Measurements from ENCODE around the gene AKAP5.
"Not testable (repeated sequence)": the region's sequence is repeated elsewhere in the genome, so short reads cannot be mapped to it uniquely, and the experiment has no call there.

Gene AKAP5

GRCh38 chr14:64515053-64515452 is 49.8 kb downstream of the AKAP5 start:
- Histone ChIP-seq H3K9ac (ENCODE audit: low read depth, low read length) (no peak overlapping the region), H3K4me3 (ENCODE audit: low read depth, low read length) (no peak overlapping the region), H3K27me3 (ENCODE audit: control insufficient read depth, insufficient read depth, low read length) (no peaks in the 10 kb centered on the region), H3K27ac (ENCODE audit: low read depth, low read length) (no peak overlapping the region), H3K36me3 (ENCODE audit: control insufficient read depth, insufficient read depth, low read length) (0 out of 2 replicates have a peak, but pooled peaks cover 5% of the 10 kb centered on the region), H3K9me3 (ENCODE audit: control insufficient read depth, insufficient read depth, low read length) (no peaks in the 10 kb centered on the region), H3K4me1 (ENCODE audit: control insufficient read depth, insufficient read depth, low read length) (peaks cover 5% of the 10 kb centered on the region)

- Histone ChIP-seq H3K4me3 (ENCODE audit: low read depth, low read length) (no peak overlapping the region), H3K27ac (ENCODE audit: low read depth, low read length) (no peak overlapping the region), H3K36me3 (ENCODE audit: control insufficient read depth, insufficient read depth, low read length) (peaks cover 14% of the 10 kb centered on the region), H3K9me3 (ENCODE audit: control insufficient read depth, insufficient read depth, low read length) (no peaks in the 10 kb centered on the region), H3K9ac (ENCODE audit: low read depth, low read length) (no peak overlapping the region), H3K4me1 (ENCODE audit: control insufficient read depth, insufficient read depth, low read length) (no peaks in the 10 kb centered on the region), H3K27me3 (ENCODE audit: control insufficient read depth, insufficient read depth, low read length) (no peaks in the 10 kb centered on the region)
Measured at GRCh38 chr14:64516969-64517368, 51.7 kb downstream of the AKAP5 start.

GRCh38 chr14:64517667-64518066 is 52.4 kb downstream of the AKAP5 start:
- peaks cover 20% of the 10 kb centered on the region for H3K36me3 ChIP-seq (ENCODE audit: control insufficient read depth, insufficient read depth, low read length)
- H3K4me3 ChIP-seq (ENCODE audit: low read depth, low read length); H3K27me3 ChIP-seq (ENCODE audit: control insufficient read depth, insufficient read depth, low read length); H3K9me3 ChIP-seq (ENCODE audit: control insufficient read depth, insufficient read depth, low read length); H3K4me1 ChIP-seq (ENCODE audit: control insufficient read depth, insufficient read depth, low read length); H3K9ac ChIP-seq (ENCODE audit: low read depth, low read length); H3K27ac ChIP-seq (ENCODE audit: low read depth, low read length): not testable (repeated sequence)

- Histone ChIP-seq H3K9me3 (ENCODE audit: control insufficient read depth, insufficient read depth, low read length) (no peaks in the 10 kb centered on the region), H3K36me3 (ENCODE audit: control insufficient read depth, insufficient read depth, low read length) (peaks cover 22% of the 10 kb centered on the region), H3K4me3 (ENCODE audit: low read depth, low read length) (no peak overlapping the region), H3K4me1 (ENCODE audit: control insufficient read depth, insufficient read depth, low read length) (no peaks in the 10 kb centered on the region), H3K27ac (ENCODE audit: low read depth, low read length) (no peak overlapping the region), H3K9ac (ENCODE audit: low read depth, low read length) (no peak overlapping the region), H3K27me3 (ENCODE audit: control insufficient read depth, insufficient read depth, low read length) (no peaks in the 10 kb centered on the region)
Measured at GRCh38 chr14:64518229-64518628, 52.9 kb downstream of the AKAP5 start.

DNA sequence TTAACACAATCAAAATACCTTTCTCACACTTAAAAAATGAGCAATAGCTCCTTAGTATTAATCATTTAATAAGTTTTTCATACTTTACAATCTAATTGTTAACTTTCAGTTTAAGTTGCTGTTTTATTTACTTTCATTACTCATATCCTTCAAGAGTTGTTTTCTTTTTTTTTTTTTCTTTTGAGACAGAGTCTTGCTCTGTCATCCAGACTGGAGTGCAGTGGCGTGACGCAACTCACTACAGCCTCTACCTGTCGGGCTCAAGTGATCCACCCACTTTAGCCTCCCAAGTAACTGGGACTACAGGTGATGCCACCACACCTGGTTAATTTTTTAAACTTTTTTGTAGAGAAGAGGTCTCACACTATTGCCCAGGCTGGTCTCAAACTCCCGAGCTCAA is 55.4 kb downstream of the AKAP5 start:
- H3K27me3 ChIP-seq (ENCODE audit: control insufficient read depth, insufficient read depth, low read length): no peaks in the 10 kb centered on the region
- no peak overlapping the region for H3K4me3 ChIP-seq (ENCODE audit: low read depth, low read length)
- H3K9ac ChIP-seq (ENCODE audit: low read depth, low read length): no peak overlapping the region
- no peak overlapping the region for H3K27ac ChIP-seq (ENCODE audit: low read depth, low read length)
- H3K9me3 ChIP-seq (ENCODE audit: control insufficient read depth, insufficient read depth, low read length): no peaks in the 10 kb centered on the region
- no peaks in the 10 kb centered on the region for H3K4me1 ChIP-seq (ENCODE audit: control insufficient read depth, insufficient read depth, low read length)
- H3K36me3 ChIP-seq (ENCODE audit: control insufficient read depth, insufficient read depth, low read length): peaks cover 29% of the 10 kb centered on the region

- no peaks in the 10 kb centered on the region for H3K4me1 ChIP-seq (ENCODE audit: control insufficient read depth, insufficient read depth, low read length)
- no peak overlapping the region for H3K27ac ChIP-seq (ENCODE audit: low read depth, low read length)
- no peaks in the 10 kb centered on the region for H3K9me3 ChIP-seq (ENCODE audit: control insufficient read depth, insufficient read depth, low read length)
- H3K27me3 ChIP-seq (ENCODE audit: control insufficient read depth, insufficient read depth, low read length): no peaks in the 10 kb centered on the region
- H3K36me3 ChIP-seq (ENCODE audit: control insufficient read depth, insufficient read depth, low read length): peaks cover 29% of the 10 kb centered on the region
- no peak overlapping the region for H3K4me3 ChIP-seq (ENCODE audit: low read depth, low read length)
- no peak overlapping the region for H3K9ac ChIP-seq (ENCODE audit: low read depth, low read length)
Measured at GRCh38 chr14:64522591-64523355, 57.5 kb downstream of the AKAP5 start.

Data from HUES48 (cell line).